ENCODE results near the gene FOXQ1. TPM values are rescaled to one million over a fixed set of nuclear protein-coding genes. Genes with fewer than 3 reads are reported as not detected.

FOXQ1 gene
- total RNA-seq, 1 experiment from 2014 or later: 11.7 TPM

GRCh38 chr6:1322696-1323219 is 10.9 kb downstream of the FOXQ1 start:
- POLR2A ChIA-PET: interaction anchor here (0.6 kb wide), 1 partner anchor 640 kb away, joined by 3 read pairs; no protein-coding TSS in a partner anchor

GRCh38 chr6:1324936-1325335 is 13.0 kb downstream of the FOXQ1 start:
- CTCF ChIA-PET: interaction anchor here (1.1 kb wide), 1 partner anchor 11 kb away, joined by 5 read pairs; no protein-coding TSS in a partner anchor
- no peaks in the 10 kb centered on the region for H3K36me3 ChIP-seq (ENCODE audit: control insufficient read depth, insufficient read depth, low read length)
- peak overlapping the region; percentile 92 for H3K27ac ChIP-seq (ENCODE audit: low read length)
- peaks cover 6% of the 10 kb centered on the region; the same call in 1 of the 2 replicates for H3K9me3 ChIP-seq (ENCODE audit: control insufficient read depth, insufficient read depth, low read depth, low read length)
- DNase-seq (ENCODE audit: low read depth, low spot score): no peak
- H3K4me3 ChIP-seq (ENCODE audit: low read depth in 2 of 2, low read length in 2 of 2): no peak overlapping the region
- peaks cover 54% of the 10 kb centered on the region for H3K4me1 ChIP-seq (ENCODE audit: control insufficient read depth, insufficient read depth, low read length)
- ATAC-seq: no peak
- intact Hi-C loops (cut with micrococcal nuclease; ENCODE audit: unreplicated experiment): no loop called here
- no TSS peak for BruUV-seq (replicated peaks)
- in situ Hi-C loops (cut with HindIII; ENCODE audit: low pct_unique_long_range_greater_than_20kb, low sequenced_read_pairs): no loop called here
- H3K27me3 ChIP-seq (ENCODE audit: control insufficient read depth, insufficient read depth, low read length): no peaks in the 10 kb centered on the region
- POLR2A ChIA-PET: interaction anchor here (0.6 kb wide), 1 partner anchor 30 kb away, joined by 3 read pairs; no protein-coding TSS in a partner anchor
- TF ChIP-seq SIN3A (IDR thresholded peaks at IDR 0.05; ENCODE audit: borderline replicate concordance, insufficient read depth, low read depth, low read length) (no peak), CTCF (IDR thresholded peaks at IDR 0.05) (no peak), TCF7L2 (IDR thresholded peaks at IDR 0.05; ENCODE audit: low read depth, low read length) (no peak), POLR2AphosphoS5 (IDR thresholded peaks at IDR 0.05; ENCODE audit: low read depth, low read length) (no peak), REST (IDR thresholded peaks at IDR 0.05; ENCODE audit: insufficient read depth in 1 of 2, low read depth in 2 of 2, low read length in 1 of 2) (no peak)

More at GRCh38 chr6:1322696-1323219, 10.9 kb downstream of the FOXQ1 start:
- in situ Hi-C loops (cut with HindIII; ENCODE audit: low pct_unique_long_range_greater_than_20kb, low sequenced_read_pairs): no loop called here
- peak overlapping the region; percentile 92 for H3K27ac ChIP-seq (ENCODE audit: low read length)
- H3K9me3 ChIP-seq (ENCODE audit: control insufficient read depth, insufficient read depth, low read depth, low read length): no peaks in the 10 kb centered on the region
- TF ChIP-seq CTCF (IDR thresholded peaks at IDR 0.05) (no peak), POLR2AphosphoS5 (IDR thresholded peaks at IDR 0.05; ENCODE audit: low read depth, low read length) (no peak), SIN3A (IDR thresholded peaks at IDR 0.05; ENCODE audit: borderline replicate concordance, insufficient read depth, low read depth, low read length) (no peak), REST (IDR thresholded peaks at IDR 0.05; ENCODE audit: insufficient read depth in 1 of 2, low read depth in 2 of 2, low read length in 1 of 2) (no peak), TCF7L2 (IDR thresholded peaks at IDR 0.05; ENCODE audit: low read depth, low read length) (no peak)
- no peak for ATAC-seq
- CTCF ChIA-PET: no interaction called here
- H3K4me3 ChIP-seq (ENCODE audit: low read depth in 2 of 2, low read length in 2 of 2): no peak overlapping the region
- H3K36me3 ChIP-seq (ENCODE audit: control insufficient read depth, insufficient read depth, low read length): no peaks in the 10 kb centered on the region
- peaks cover 51% of the 10 kb centered on the region for H3K4me1 ChIP-seq (ENCODE audit: control insufficient read depth, insufficient read depth, low read length)
- BruUV-seq (replicated peaks): no TSS peak
- no peak for DNase-seq (ENCODE audit: low read depth, low spot score)
- H3K27me3 ChIP-seq (ENCODE audit: control insufficient read depth, insufficient read depth, low read length): no peaks in the 10 kb centered on the region
- intact Hi-C loops (cut with micrococcal nuclease; ENCODE audit: unreplicated experiment): no loop called here

All from Panc1 (cell line).